ENCODE results near the gene S100A9. TPM values are rescaled to one million over a fixed set of nuclear protein-coding genes. Genes with fewer than 3 reads are reported as not detected.

S100A9 gene
- total RNA-seq, 2 experiments from 2014 or later = not detected

GRCh38 chr1:153357076-153357852 lies 390 bp upstream of the S100A9 start:
- CTCF ChIA-PET = interaction anchor here (1.1 to 2.2 kb wide), 2 partner anchors 13 to 137 kb away, joined by 3 to 8 read pairs; no protein-coding TSS in a partner anchor

DNA sequence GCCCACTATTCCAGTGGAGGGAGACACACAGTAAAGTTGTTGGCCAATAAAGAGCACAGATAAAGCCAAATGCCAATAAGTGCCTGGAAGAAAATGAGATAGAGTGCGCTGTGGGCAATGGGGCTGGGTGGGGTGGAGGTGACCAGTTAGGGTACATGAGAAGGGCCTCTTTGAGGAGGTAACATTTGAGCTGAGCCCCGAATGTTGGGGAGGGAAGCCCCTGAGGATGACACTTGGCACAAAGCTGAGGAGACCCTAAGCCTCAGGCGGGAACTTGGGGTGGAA lies 979 bp downstream of the S100A9 start:
- ChIA-PET POLR2A (no interaction called here), CTCF (interaction anchor here (2.2 kb wide), 1 partner anchor 136 kb away, joined by 8 read pairs; no protein-coding TSS in a partner anchor)

More at GRCh38 chr1:153357076-153357852, 390 bp upstream of the S100A9 start:
- POLR2A ChIA-PET = no interaction called here

DNA sequence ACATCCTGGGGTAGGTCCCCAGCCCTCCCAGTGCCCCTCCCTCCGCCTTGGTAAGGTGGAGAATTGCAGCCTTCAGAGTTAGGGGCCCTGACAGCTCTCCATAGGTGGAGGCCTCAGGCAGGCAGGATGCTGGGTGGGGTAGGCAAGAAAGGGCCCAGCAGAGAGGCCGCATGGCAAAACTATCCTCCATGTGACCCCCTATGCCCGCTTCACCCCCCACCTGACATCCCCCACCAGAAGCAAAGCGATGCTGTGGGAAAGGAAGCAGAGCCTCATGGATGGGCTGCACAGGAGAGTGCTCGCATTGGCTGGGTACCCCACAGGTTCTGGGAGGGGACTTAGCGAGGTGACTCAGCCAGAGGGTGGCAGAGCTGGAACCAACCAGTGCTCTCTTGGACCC lies 1.6 kb downstream of the S100A9 start:
- ChIA-PET CTCF (no interaction called here), POLR2A (no interaction called here)

DNA sequence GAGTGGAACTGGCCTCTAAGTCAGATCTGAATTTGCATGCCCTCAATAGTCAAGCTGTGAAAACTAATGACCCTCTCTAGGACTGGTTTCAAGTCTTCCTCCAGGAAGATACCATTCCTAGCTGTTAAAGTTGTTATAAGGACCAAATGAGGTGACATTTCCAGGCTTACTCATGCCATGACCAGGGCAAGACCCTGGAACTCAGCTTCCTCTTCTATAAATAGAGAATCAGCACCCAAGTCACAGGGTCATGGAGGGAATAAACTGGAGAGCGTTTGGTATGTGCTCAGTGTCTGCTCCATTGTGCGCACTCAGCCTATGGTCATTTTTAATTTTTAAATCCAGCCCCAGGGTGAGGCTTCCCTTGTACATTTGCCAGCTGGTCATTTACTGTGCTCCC lies 2.5 kb downstream of the S100A9 start:
- CTCF ChIA-PET = no interaction called here

DNA sequence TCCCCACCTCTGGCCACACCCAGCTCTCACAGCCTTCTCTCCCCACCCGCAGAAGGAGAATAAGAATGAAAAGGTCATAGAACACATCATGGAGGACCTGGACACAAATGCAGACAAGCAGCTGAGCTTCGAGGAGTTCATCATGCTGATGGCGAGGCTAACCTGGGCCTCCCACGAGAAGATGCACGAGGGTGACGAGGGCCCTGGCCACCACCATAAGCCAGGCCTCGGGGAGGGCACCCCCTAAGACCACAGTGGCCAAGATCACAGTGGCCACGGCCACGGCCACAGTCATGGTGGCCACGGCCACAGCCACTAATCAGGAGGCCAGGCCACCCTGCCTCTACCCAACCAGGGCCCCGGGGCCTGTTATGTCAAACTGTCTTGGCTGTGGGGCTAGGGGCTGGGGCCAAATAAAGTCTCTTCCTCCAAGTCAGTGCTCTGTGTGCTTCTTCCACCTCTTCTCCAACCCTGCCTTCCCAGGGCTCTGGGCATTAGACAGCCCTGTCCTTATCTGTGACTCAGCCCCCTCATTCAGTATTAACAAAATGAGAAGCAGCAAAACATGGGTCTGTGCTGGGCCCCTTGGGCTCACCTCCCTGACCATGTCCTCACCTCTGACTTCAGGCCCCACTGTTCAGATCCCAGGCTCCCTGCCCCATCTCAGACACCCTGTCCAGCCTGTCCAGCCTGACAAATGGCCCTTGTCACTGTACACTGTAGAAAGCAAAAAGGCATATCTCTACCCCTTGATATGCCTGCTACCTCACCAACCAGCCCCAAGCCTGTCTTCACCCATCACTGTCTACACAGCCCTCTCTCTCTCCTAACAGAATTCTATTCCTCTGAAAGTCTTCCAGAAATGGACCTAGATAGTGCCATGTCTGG lies 3.2 kb downstream of the S100A9 start:
- POLR2A ChIA-PET = no interaction called here
- CTCF ChIA-PET = interaction anchor here (1.2 kb wide), 1 partner anchor 134 kb away, joined by 3 read pairs; no protein-coding TSS in a partner anchor

More for the DNA sequence above, 2.5 kb downstream of the S100A9 start:
- POLR2A ChIA-PET = no interaction called here

GRCh38 chr1:153361480-153362109 lies 3.9 kb downstream of the S100A9 start:
- ChIA-PET POLR2A (no interaction called here), CTCF (interaction anchor here (1.2 kb wide), 2 partner anchors 8 to 133 kb away, joined by 3 to 4 read pairs; no protein-coding TSS in a partner anchor)

DNA sequence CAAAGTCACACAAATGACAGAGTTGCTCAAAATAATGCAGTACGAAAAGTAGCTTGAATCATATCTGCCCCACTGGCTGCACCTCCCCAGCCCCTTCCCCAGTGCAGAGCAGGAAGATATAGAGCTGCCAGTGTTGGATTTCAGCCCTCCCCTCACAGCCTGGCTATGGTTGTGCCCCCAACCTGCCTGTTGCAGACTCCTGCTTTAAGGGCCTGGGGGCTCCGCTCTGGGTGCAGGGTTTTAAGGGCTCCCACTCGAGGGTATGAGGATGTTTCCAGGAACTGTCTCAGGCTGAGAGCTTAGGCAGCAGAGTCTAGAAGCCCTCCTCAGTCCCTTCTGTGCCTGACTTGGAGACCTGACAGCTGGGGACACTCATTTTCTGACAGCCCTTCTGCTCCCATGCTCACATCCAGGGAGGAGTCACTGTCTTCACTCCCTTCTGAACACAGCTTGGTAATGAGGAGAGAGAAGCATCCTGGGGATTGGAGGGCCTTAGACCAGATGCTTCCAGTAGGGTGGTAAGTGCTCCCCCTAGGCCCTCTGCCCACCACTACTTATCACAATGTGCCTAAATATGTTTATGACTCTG lies 4.6 kb downstream of the S100A9 start:
- ChIA-PET POLR2A (no interaction called here), CTCF (interaction anchor here (1.2 kb wide), 2 partner anchors 9 to 133 kb away, joined by 3 to 4 read pairs; no protein-coding TSS in a partner anchor)

GRCh38 chr1:153363641-153364040 lies 6.0 kb downstream of the S100A9 start:
- ChIA-PET POLR2A (no interaction called here), CTCF (no interaction called here)

DNA sequence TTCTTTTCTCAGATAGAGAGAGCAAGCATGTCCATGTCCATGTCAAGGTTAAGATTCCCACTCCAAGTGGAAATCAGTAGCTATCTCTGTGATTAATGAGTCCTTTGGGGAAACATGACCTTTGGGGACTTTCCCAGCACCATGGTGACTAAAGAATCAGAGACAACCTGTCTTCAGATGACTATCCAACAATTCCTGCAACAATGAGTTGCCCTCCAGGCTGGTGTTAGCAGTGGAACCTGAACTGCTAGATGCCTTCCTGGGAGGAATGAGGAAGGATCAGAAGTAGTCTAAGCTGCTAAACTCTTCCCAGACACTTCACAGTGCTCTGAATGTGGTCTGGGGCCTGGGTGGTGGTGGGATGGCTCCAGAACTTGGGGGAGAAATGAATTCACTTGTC lies 6.5 kb downstream of the S100A9 start:
- ChIA-PET CTCF (interaction anchor here (1.4 kb wide), 1 partner anchor 11 kb away, joined by 4 read pairs; no protein-coding TSS in a partner anchor), POLR2A (no interaction called here)

- POLR2A ChIA-PET = no interaction called here
These were observed 7.4 kb downstream of the S100A9 start for GRCh38 chr1:153364766-153365666.

GRCh38 chr1:153365696-153366095 lies 8.0 kb downstream of the S100A9 start:
- CTCF ChIA-PET = no interaction called here
- POLR2A ChIA-PET = no interaction called here

More at GRCh38 chr1:153364766-153365666, 7.4 kb downstream of the S100A9 start:
- CTCF ChIA-PET = interaction anchor here (1.4 kb wide), 1 partner anchor 12 kb away, joined by 4 read pairs; no protein-coding TSS in a partner anchor

DNA sequence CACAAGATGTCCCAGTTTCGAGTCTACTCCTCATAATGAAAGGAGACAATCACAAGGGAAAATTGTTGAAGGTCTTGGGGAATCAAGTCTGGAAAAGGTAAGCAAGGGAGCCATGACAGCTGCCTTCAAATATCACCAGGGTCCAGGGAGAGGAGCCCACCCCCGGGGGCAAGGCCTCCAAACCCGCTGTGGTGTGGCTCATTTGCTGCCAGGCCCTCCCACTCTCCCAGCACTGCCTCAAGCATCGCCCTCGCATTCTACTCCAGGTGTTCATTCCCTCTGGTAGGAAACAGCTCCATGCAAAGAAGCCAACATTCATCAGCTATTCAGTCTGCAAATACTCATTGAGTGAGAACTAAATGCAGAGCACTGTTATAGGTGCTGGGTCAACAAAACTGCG lies 8.6 kb downstream of the S100A9 start:
- POLR2A ChIA-PET = no interaction called here
- CTCF ChIA-PET = no interaction called here

DNA sequence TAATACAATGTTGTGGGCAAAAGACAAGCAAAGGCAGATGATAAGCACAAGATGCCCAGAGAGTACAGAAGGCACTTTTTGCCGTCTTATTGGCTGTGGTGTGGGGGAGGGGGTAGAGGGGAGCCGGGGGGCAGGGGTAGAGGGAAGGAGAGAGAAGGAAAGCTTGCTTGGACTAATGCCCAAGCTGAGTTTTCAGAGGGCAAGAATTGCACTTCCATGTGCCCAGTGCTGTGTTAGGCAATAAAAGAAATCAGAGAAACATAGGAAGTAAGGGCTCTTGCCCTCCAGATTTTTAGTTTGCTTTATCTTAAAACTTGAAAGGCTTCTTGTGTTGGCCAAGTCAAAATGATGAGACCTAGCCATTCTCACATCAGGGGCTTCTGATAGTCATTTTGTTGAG lies 9.4 kb downstream of the S100A9 start:
- CTCF ChIA-PET = no interaction called here
- POLR2A ChIA-PET = no interaction called here

DNA sequence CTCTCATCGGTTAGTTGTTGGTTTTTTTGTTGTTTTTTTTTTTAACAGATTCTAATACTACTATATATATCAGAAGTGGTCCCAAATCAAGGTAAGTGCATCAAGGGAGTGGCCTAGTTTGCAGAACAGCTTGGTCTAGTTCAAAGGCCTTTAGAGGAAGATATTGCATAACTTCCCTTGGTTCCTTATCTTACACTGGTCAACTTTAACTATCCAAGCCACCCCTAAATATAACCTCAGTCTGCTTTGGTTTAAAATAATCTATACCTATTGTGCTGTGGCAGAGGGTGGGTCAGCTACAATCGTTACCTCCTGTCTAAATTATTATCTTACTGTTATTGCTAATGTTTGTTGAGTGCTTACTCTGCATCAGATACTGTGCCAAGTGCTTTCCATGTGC lies 10.8 kb downstream of the S100A9 start:
- CTCF ChIA-PET = no interaction called here
- POLR2A ChIA-PET = no interaction called here

- ChIA-PET CTCF (no interaction called here), POLR2A (no interaction called here)
These were observed 12.5 kb downstream of the S100A9 start for GRCh38 chr1:153370146-153370545.

- POLR2A ChIA-PET = no interaction called here
These were observed 13.6 kb downstream of the S100A9 start for GRCh38 chr1:153371231-153371630.

DNA sequence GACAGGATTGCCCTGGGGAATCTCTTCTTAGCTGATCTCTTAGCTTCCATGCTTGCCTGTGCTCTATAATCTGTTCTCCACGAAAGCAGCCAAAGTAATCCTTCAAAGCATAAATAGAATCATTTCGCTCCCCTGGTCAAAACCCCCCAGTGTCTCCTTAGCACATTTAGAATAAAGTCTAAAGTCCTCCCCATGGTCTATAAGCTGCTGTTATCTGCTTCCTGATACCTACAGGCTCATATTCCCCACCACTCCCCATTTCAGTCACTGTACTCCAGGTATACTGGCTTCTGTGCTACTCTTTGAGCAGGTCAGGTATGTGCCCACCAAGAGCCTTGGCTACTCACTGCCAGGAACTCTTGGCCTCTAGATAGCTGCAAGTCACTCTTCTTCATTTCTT lies 14.9 kb downstream of the S100A9 start:
- CTCF ChIA-PET = no interaction called here
- POLR2A ChIA-PET = no interaction called here

More at GRCh38 chr1:153371231-153371630, 13.6 kb downstream of the S100A9 start:
- CTCF ChIA-PET = no interaction called here

- ChIA-PET CTCF (no interaction called here), POLR2A (no interaction called here)
These were observed 16.4 kb downstream of the S100A9 start for GRCh38 chr1:153374071-153374470.

- CTCF ChIA-PET = no interaction called here
- POLR2A ChIA-PET = no interaction called here
These were observed 17.9 kb downstream of the S100A9 start, which contains the start of gene S100A12 for GRCh38 chr1:153375511-153375910. TSS of gene S100A12 (minus strand) at chr1:153375621. CDS start at chr1:153374592, 1,029 bp downstream.
